Activated gamma-delta T cell treated with Interleukin-2 at 50 U/mL for 16 hours (primary cell): ENCODE data around the gene FGD5.
"Not testable (repeated sequence)": the region's sequence is repeated elsewhere in the genome, so short reads cannot be mapped to it uniquely, and the experiment has no call there.

Experiments used
- DNase-seq: peaks from one replicate; pipeline ENCODE4 v3.0.0-alpha.2; 2020

The FGD5 gene

GRCh38 chr3:14806641-14807263 lies 12.0 kb upstream of the FGD5 start:
- no peak for DNase-seq

- no peak for DNase-seq
Measured at GRCh38 chr3:14808025-14808424, 10.7 kb upstream of the FGD5 start.

- DNase-seq, result no peak
Measured at GRCh38 chr3:14808502-14809266, 10.1 kb upstream of the FGD5 start.

GRCh38 chr3:14809611-14810010 lies 9.2 kb upstream of the FGD5 start:
- DNase-seq, result not testable (repeated sequence)

GRCh38 chr3:14810070-14810791 lies 8.5 kb upstream of the FGD5 start:
- no peak for DNase-seq

- no peak for DNase-seq
Measured at GRCh38 chr3:14810801-14811661, 7.7 kb upstream of the FGD5 start.

GRCh38 chr3:14811684-14812083 lies 7.1 kb upstream of the FGD5 start:
- no peak for DNase-seq

- DNase-seq, result no peak
Measured at GRCh38 chr3:14812196-14812790, 6.5 kb upstream of the FGD5 start.

- no peak for DNase-seq
Measured at GRCh38 chr3:14814411-14814871, 4.3 kb upstream of the FGD5 start.

GRCh38 chr3:14816359-14816758 lies 2.4 kb upstream of the FGD5 start:
- DNase-seq, result no peak

- no peak for DNase-seq
Measured at GRCh38 chr3:14819671-14820070, 909 bp downstream of the FGD5 start.

GRCh38 chr3:14820156-14820555 lies 1.4 kb downstream of the FGD5 start:
- no peak for DNase-seq

GRCh38 chr3:14821151-14821550 lies 2.4 kb downstream of the FGD5 start:
- no peak for DNase-seq

- DNase-seq, result no peak
Measured at GRCh38 chr3:14822134-14822533, 3.4 kb downstream of the FGD5 start.

- no peak for DNase-seq
Measured at GRCh38 chr3:14822670-14823390, 4.1 kb downstream of the FGD5 start.

- no peak for DNase-seq
Measured at GRCh38 chr3:14823393-14823792, 4.6 kb downstream of the FGD5 start.

GRCh38 chr3:14823910-14824629 lies 5.3 kb downstream of the FGD5 start:
- DNase-seq, result no peak

GRCh38 chr3:14824646-14825045 lies 5.9 kb downstream of the FGD5 start:
- no peak for DNase-seq

- no peak for DNase-seq
Measured at GRCh38 chr3:14826069-14826468, 7.3 kb downstream of the FGD5 start.

GRCh38 chr3:14827776-14828175 lies 9.0 kb downstream of the FGD5 start:
- no peak for DNase-seq

GRCh38 chr3:14829811-14830210 lies 11.0 kb downstream of the FGD5 start:
- DNase-seq, result no peak
